Colonic mucosa (tissue), 4 donors: Measurements from ENCODE around the gene SLC46A1. TPM values are rescaled to one million over a fixed set of nuclear protein-coding genes. Genes with fewer than 3 reads are reported as not detected.
A peak's percentile ranks its signal among the peaks of the same experiment; 100 is the strongest.

ENCODE experiments used
- DNase-seq: peaks from one replicate; pipeline ENCODE4 v3.0.0-alpha.2; 2020
- H3K27ac ChIP-seq: fragments of 200-600 bp; one replicate; pipeline ENCODE4 v1.8.0; 2021
- H3K27me3 ChIP-seq: fragments of 200-600 bp; one replicate; pipeline ENCODE4 v1.8.0; 2021
- H3K36me3 ChIP-seq: fragments of 200-600 bp; one replicate; pipeline ENCODE4 v1.8.0; 2021
- H3K4me1 ChIP-seq: fragments of 200-600 bp; one replicate; pipeline ENCODE4 v1.8.0; 2021; ENCODE audit warnings: mild to moderate bottlenecking
- H3K4me3 ChIP-seq: fragments of 200-600 bp; one replicate; pipeline ENCODE4 v1.8.0; 2021
- H3K9ac ChIP-seq, 2 donors: one replicate each; pipeline ENCODE4 v1.7.0; 2013; ENCODE audit warnings: control low read depth in 2 of 2, low read depth in 2 of 2, low read length in 2 of 2
- H3K9me3 ChIP-seq: fragments of 200-600 bp; one replicate; pipeline ENCODE4 v1.8.0; 2021
- CTCF ChIP-seq: fragments of 200-600 bp; IDR thresholded peaks from one replicate; pipeline ENCODE4 v1.8.0; 2022; ENCODE audit warnings: antibody characterized with exemption, mild to moderate bottlenecking
- intact Hi-C: fragments of 100-400 bp; cut with DNase I; formaldehyde crosslinking; loops from one replicate; pipeline ENCODE4 v1.14.1; 2022
- total RNA-seq, 2 donors: library from RNA; stranded (reverse); fragmentation: NEBNext Ultra II Directional in 1 of 2; extraction: Animal tissue kit (Norgen Biotek cat#: 25700) in 1 of 2; gene quantifications; one replicate each; pipeline ENCODE4 v1.2.1, GENCODE V29; 2021
- donor health status: healthy.
- donor health status: DM: no; HTN: no; CAD: no.
- donor health status: DM: no; HTN: no; CAD: no.

SLC46A1 gene
- total RNA-seq, 2 donors from 2014 or later: 4.3 to 5.4 TPM

- peaks cover 2% of the 10 kb centered on the region for H3K27me3 ChIP-seq
- no peaks in the 10 kb centered on the region for H3K9me3 ChIP-seq
- no peak for DNase-seq
- no peak overlapping the region for H3K4me3 ChIP-seq
- no peak for TF ChIP-seq CTCF
- intact Hi-C loops: no loop called here
- H3K4me1 ChIP-seq: no peaks in the 10 kb centered on the region
- H3K9ac ChIP-seq: no peak overlapping the region
- no peaks in the 10 kb centered on the region for H3K36me3 ChIP-seq
- no peak overlapping the region for H3K27ac ChIP-seq
These were observed 19.6 kb downstream of the SLC46A1 start for GRCh38 chr17:28386391-28386790.

- Histone ChIP-seq H3K9me3 (no peaks in the 10 kb centered on the region), H3K27me3 (peaks cover 7% of the 10 kb centered on the region), H3K4me3 (peak overlapping the region; percentile 72), H3K4me1 (no peaks in the 10 kb centered on the region), H3K36me3 (no peaks in the 10 kb centered on the region), H3K27ac (no peak overlapping the region), H3K9ac (no peak overlapping the region)
- TF ChIP-seq CTCF: no peak
- intact Hi-C loops: no loop called here
- DNase-seq: no peak
These were observed 20.6 kb downstream of the SLC46A1 start for GRCh38 chr17:28385406-28385805.

GRCh38 chr17:28385037-28385400 lies 21.0 kb downstream of the SLC46A1 start:
- H3K4me3 ChIP-seq: peak overlapping the region; percentile 72
- DNase-seq: peak; percentile 55
- intact Hi-C loops: no loop called here
- H3K27ac ChIP-seq: peak overlapping the region; percentile 51
- TF ChIP-seq CTCF: no peak
- no peaks in the 10 kb centered on the region for H3K4me1 ChIP-seq
- no peaks in the 10 kb centered on the region for H3K36me3 ChIP-seq
- H3K27me3 ChIP-seq: peaks cover 7% of the 10 kb centered on the region
- H3K9ac ChIP-seq: peak overlapping the region; percentile 41 to 63
- no peaks in the 10 kb centered on the region for H3K9me3 ChIP-seq

GRCh38 chr17:28384281-28385036 lies 21.6 kb downstream of the SLC46A1 start:
- DNase-seq: peak; percentile 84
- intact Hi-C loops: loop anchor here (5.0 kb wide), 1 partner anchor 33 kb away; no protein-coding TSS in a partner anchor
- no peak for TF ChIP-seq CTCF
- H3K9me3 ChIP-seq: no peaks in the 10 kb centered on the region
- peak overlapping the region; percentile 41 to 63 for H3K9ac ChIP-seq
- peak overlapping the region; percentile 72 for H3K4me3 ChIP-seq
- H3K27me3 ChIP-seq: peaks cover 7% of the 10 kb centered on the region
- H3K36me3 ChIP-seq: no peaks in the 10 kb centered on the region
- H3K4me1 ChIP-seq: no peaks in the 10 kb centered on the region
- peak overlapping the region; percentile 51 for H3K27ac ChIP-seq

GRCh38 chr17:28381141-28381825 lies 24.7 kb downstream of the SLC46A1 start:
- peak; percentile 26 for TF ChIP-seq CTCF
- DNase-seq: peak; percentile 54
- H3K4me3 ChIP-seq: peak overlapping the region; percentile 19
- intact Hi-C loops: loop anchor here (5.0 kb wide), 1 partner anchor 36 kb away; no protein-coding TSS in a partner anchor
- no peak overlapping the region for H3K27ac ChIP-seq
- no peaks in the 10 kb centered on the region for H3K4me1 ChIP-seq
- H3K9me3 ChIP-seq: no peaks in the 10 kb centered on the region
- H3K36me3 ChIP-seq: no peaks in the 10 kb centered on the region
- H3K27me3 ChIP-seq: peaks cover 7% of the 10 kb centered on the region
- H3K9ac ChIP-seq: no peak overlapping the region
